GM12892 (cell line): ENCODE data around the gene COPS7A.

Experiments
- POLR2A ChIP-seq: IDR thresholded peaks from 2 replicates; pipeline ENCODE4 v1.6.1; 2011; ENCODE audit warnings: low read depth, low read length, control low read depth
- TAF1 ChIP-seq: IDR thresholded peaks from 2 replicates; pipeline ENCODE4 v1.6.1; 2011; ENCODE audit warnings: low read depth, mild to moderate bottlenecking, control low read depth, low read length, borderline replicate concordance

DNA sequence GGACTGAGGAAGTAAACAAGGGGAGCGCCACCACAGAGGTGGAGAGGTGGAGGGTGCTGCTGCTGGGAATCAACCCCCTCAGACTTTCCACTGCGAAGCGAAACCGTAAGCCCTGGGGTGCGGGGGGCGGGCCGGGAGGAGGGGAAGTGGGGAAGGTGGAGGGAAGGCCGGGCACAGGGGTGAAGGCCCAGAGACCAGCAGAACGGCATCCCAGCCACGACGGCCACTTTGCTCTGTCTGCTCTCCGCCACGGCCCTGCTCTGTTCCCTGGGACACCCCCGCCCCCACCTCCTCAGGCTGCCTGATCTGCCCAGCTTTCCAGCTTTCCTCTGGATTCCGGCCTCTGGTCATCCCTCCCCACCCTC, 48.5 kb downstream of the COPS7A start, which contains the start of gene LAG3:
- TF ChIP-seq TAF1: no peak
- no peak for TF ChIP-seq POLR2A
